HepG2 (cell line): Measurements from ENCODE around the gene RPL37. TPM values are rescaled to one million over a fixed set of nuclear protein-coding genes. Genes with fewer than 3 reads are reported as not detected.
A peak's percentile ranks its signal among the peaks of the same experiment; 100 is the strongest.

Experiments used
- DPF2 ChIP-seq: sonication (generic); formaldehyde crosslinking; IDR thresholded peaks from 2 replicates; pipeline ENCODE4 v1.4.0; 2020; ENCODE audit warnings: mild to moderate bottlenecking, low read depth, missing genetic modification reagents, borderline replicate concordance
- EED ChIP-seq: sonication (generic); formaldehyde crosslinking; IDR thresholded peaks from 2 replicates; pipeline ENCODE4 v1.5.0; 2020; ENCODE audit warnings: mild to moderate bottlenecking, missing genetic modification reagents
- ETV6 ChIP-seq: sonication (generic); formaldehyde crosslinking; conservative IDR thresholded peaks from 2 replicates; pipeline ENCODE4 v1.4.0; 2020; ENCODE audit warnings: missing genetic modification reagents
- GTF3A ChIP-seq: sonication (generic); formaldehyde crosslinking; conservative IDR thresholded peaks from 2 replicates; pipeline ENCODE4 v1.4.0; 2020; ENCODE audit warnings: mild to moderate bottlenecking, missing genetic modification reagents
- HOXA5 ChIP-seq: sonication (generic); formaldehyde crosslinking; IDR thresholded peaks from 2 replicates; pipeline ENCODE4 v1.4.0; 2020; ENCODE audit warnings: missing genetic modification reagents
- NBN ChIP-seq: fragments of 450-650 bp; conservative IDR thresholded peaks from 2 replicates; pipeline ENCODE4 v1.6.1; 2017
- POLR2AphosphoS5 ChIP-seq: IDR thresholded peaks from 2 replicates; pipeline ENCODE4 v1.6.1; 2012; ENCODE audit warnings: low read depth, low read length
- RAD51 ChIP-seq: fragments of 450-650 bp; IDR thresholded peaks from 2 replicates; pipeline ENCODE4 v1.6.1; 2016; ENCODE audit warnings: borderline replicate concordance
- RBM22 ChIP-seq: fragments of 200-400 bp; formaldehyde crosslinking; optimal IDR thresholded peaks from 2 replicates; pipeline ENCODE3; 2017; ENCODE audit warnings: mild to moderate bottlenecking, low read length, moderate library complexity
- REL ChIP-seq: sonication (generic); formaldehyde crosslinking; conservative IDR thresholded peaks from 2 replicates; pipeline ENCODE4 v1.8.0; 2022; ENCODE audit warnings: mild to moderate bottlenecking, missing genetic modification reagents, moderate library complexity
- SOX6 ChIP-seq, 2 experiments: fragments of 450-650 bp in 1 of 2; sonication (generic) in 1 of 2; formaldehyde crosslinking in 1 of 2; IDR thresholded peaks; 2 replicates each; pipeline versions ENCODE4 v1.4.0 to v1.6.1; 2017 to 2020; ENCODE audit warnings: antibody characterized with exemption in 1 of 2, mild to moderate bottlenecking in 1 of 2, missing genetic modification reagents in 1 of 2
- TOPORS ChIP-seq: sonication (generic); formaldehyde crosslinking; IDR thresholded peaks from 2 replicates; pipeline ENCODE4 v1.8.0; 2023; ENCODE audit warnings: mild to moderate bottlenecking, missing genetic modification reagents
- TP53 ChIP-seq: sonication (generic); formaldehyde crosslinking; conservative IDR thresholded peaks from 2 replicates; pipeline ENCODE4 v1.4.0; 2020; ENCODE audit warnings: missing genetic modification reagents
- YEATS2 ChIP-seq: sonication (generic); formaldehyde crosslinking; IDR thresholded peaks from 2 replicates; pipeline ENCODE4 v1.4.0; 2020; ENCODE audit warnings: missing genetic modification reagents, borderline replicate concordance
- ZBTB44 ChIP-seq: sonication (generic); formaldehyde crosslinking; IDR thresholded peaks from 2 replicates; pipeline ENCODE4 v1.4.0; 2020; ENCODE audit warnings: missing genetic modification reagents
- ZFP37 ChIP-seq: sonication (generic); formaldehyde crosslinking; IDR thresholded peaks from 2 replicates; pipeline ENCODE4 v1.4.0; 2020; ENCODE audit warnings: missing genetic modification reagents, borderline replicate concordance
- ZNF30 ChIP-seq: sonication (generic); formaldehyde crosslinking; IDR thresholded peaks from 2 replicates; pipeline ENCODE4 v1.5.0; 2020; ENCODE audit warnings: mild to moderate bottlenecking, missing genetic modification reagents
- ZNF441 ChIP-seq: sonication (generic); formaldehyde crosslinking; IDR thresholded peaks from 2 replicates; pipeline ENCODE4 v1.7.0; 2021; ENCODE audit warnings: missing genetic modification reagents, borderline replicate concordance
- ZNF562 ChIP-seq: sonication (generic); formaldehyde crosslinking; IDR thresholded peaks from 2 replicates; pipeline ENCODE4 v1.8.0; 2022; ENCODE audit warnings: missing genetic modification reagents, borderline replicate concordance
- ZNF709 ChIP-seq: sonication (generic); formaldehyde crosslinking; IDR thresholded peaks from 2 replicates; pipeline ENCODE4 v1.5.0; 2020; ENCODE audit warnings: mild to moderate bottlenecking, missing genetic modification reagents
- ZNF75D ChIP-seq: sonication (generic); formaldehyde crosslinking; IDR thresholded peaks from 2 replicates; pipeline ENCODE4 v1.8.1; 2023; ENCODE audit warnings: missing genetic modification reagents, mild to moderate bottlenecking, borderline replicate concordance
- ZNF768 ChIP-seq: sonication (generic); formaldehyde crosslinking; IDR thresholded peaks from 2 replicates; pipeline ENCODE4 v1.4.0; 2020; ENCODE audit warnings: missing genetic modification reagents
- ZNF780A ChIP-seq: sonication (generic); formaldehyde crosslinking; IDR thresholded peaks from 2 replicates; pipeline ENCODE4 v1.8.0; 2022; ENCODE audit warnings: mild to moderate bottlenecking, missing genetic modification reagents, moderate library complexity
- ZSCAN12 ChIP-seq: sonication (generic); formaldehyde crosslinking; IDR thresholded peaks from 2 replicates; pipeline ENCODE4 v1.9.0; 2021; ENCODE audit warnings: mild to moderate bottlenecking, missing genetic modification reagents
- polyA plus RNA-seq, 8 experiments: library from polyadenylated mRNA; depleted of rRNA in 3 of 8; stranded (reverse) in 7 of 8; unstranded in 1 of 8; fragments of >200 nt; fragmentation: Illumina TruSeq in 4 of 8; extraction: Trizol in 4 of 8; gene quantifications; 2 replicates each; pipeline versions ENCODE4 v1.2.1 to v1.2.3, GENCODE V29; 2011 to 2016; ENCODE audit warnings: low read depth in 4 of 8, missing spikeins in 1 of 8, mixed read lengths in 1 of 8; ENCODE audit not compliant: insufficient read depth in 1 of 8
- total RNA-seq, 5 experiments: library from RNA; depleted of rRNA; stranded (reverse); fragments of >200 nt; fragmentation: Illumina TruSeq; extraction: Trizol; gene quantifications; 2 replicates each; pipeline ENCODE4 v1.2.3, GENCODE V29; 2016; ENCODE audit warnings: low read depth in 1 of 5
- TF ChIP-seq, protein P1 (sequence below), 2 experiments: fragments of 450-650 bp in 1 of 2; sonication (generic) in 1 of 2; formaldehyde crosslinking; IDR thresholded peaks; 2 replicates each; pipeline versions ENCODE4 v1.5.0 to v1.8.0; 2020 to 2022; ENCODE audit warnings: mild to moderate bottlenecking in 1 of 2, missing genetic modification reagents in 1 of 2
- TF ChIP-seq, protein P2 (sequence below): IDR thresholded peaks from 2 replicates; pipeline ENCODE4 v1.6.1; 2012; ENCODE audit warnings: inconsistent platforms
- TF ChIP-seq, protein P3 (sequence below): sonication (generic); IDR thresholded peaks from 2 replicates; pipeline ENCODE4 v1.6.1; 2016; ENCODE audit warnings: low read depth, borderline replicate concordance

The RPL37 gene
- total and polyA plus RNA-seq, 2 of the 13 experiments (the other 11 are each of a cell fraction or from before 2014, with no cell fraction given): 1,981 to 3,367 TPM

DNA sequence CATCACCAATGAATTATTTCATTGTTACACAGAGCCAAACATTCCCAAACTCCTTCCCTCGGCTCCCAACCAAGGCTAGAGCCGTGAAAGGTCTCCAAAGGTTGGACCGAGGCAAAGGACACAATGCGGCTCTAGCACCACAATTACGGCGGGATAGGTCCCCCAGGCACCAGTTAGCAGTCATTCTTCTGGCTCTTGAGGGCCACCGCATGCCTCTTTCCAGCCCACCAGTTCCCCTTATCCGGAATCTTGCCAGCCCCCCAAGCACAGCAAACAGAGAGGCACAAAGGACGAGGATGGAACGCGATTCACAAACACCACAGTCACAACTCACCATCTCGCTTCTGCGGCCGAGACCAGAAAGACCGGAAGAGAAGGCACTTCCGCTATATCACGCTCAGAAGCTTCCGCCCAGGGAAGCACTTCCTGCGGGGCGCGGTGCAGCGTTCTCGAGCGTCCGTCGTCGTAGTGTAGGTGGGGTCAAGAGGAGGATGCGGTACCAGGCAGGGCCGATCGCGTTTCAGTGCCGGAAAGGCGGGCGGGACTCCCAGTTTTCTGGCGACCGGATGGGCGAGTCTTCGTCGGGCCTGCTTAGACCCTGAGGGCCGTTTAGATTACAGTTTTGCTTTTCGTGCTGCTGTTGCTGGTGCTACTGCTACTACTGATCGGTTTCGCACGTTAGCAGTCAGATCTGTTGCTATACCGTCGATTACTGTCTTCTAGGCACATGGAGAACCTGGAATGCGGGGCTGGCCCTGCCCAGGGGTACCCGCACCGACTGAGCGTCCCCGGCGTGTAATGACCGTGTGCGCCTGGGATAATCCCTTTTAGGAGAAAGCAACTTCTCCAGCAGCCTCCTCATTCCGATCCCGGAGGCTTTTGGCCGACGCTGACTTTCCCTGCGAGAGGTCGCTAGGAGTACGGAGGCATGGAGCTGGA lies at the start of gene RPL37 (continued):
- TF ChIP-seq TP53 (CRISPR knock-in tag): peak; percentile 81; the same call in 1 of the 2 replicates
- 0 out of 2 replicates have a peak, but pooled peaks have one; percentile 14 for TF ChIP-seq DPF2 (CRISPR knock-in tag)
- TF ChIP-seq, protein P1, sequence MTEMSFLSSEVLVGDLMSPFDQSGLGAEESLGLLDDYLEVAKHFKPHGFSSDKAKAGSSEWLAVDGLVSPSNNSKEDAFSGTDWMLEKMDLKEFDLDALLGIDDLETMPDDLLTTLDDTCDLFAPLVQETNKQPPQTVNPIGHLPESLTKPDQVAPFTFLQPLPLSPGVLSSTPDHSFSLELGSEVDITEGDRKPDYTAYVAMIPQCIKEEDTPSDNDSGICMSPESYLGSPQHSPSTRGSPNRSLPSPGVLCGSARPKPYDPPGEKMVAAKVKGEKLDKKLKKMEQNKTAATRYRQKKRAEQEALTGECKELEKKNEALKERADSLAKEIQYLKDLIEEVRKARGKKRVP (CRISPR knock-in tag; IDR thresholded peaks at IDR 0.05): peak in 1 of 2 experiments; percentile 80; a peak in 2 of 4 replicates
- TF ChIP-seq ZNF30: peak; percentile 65; the same call in 1 of the 2 replicates
- TF ChIP-seq ZNF562 (CRISPR knock-in tag): no peak; the same call in 1 of the 2 replicates
- peak; percentile 71; the same call in 1 of the 2 replicates for TF ChIP-seq ZFP37 (CRISPR knock-in tag)
- peak; percentile 59 for TF ChIP-seq ZBTB44 (CRISPR knock-in tag)
- TF ChIP-seq ZNF768 (CRISPR knock-in tag): peak; percentile 90
- TF ChIP-seq ZNF441 (CRISPR knock-in tag): peak; percentile 29
- TF ChIP-seq YEATS2 (CRISPR knock-in tag): peak; percentile 100
- TF ChIP-seq ZNF709 (CRISPR knock-in tag): peak; percentile 67; the same call in 1 of the 2 replicates
- no peak for TF ChIP-seq ZNF75D (CRISPR knock-in tag)
- 0 out of 2 replicates have a peak, but pooled peaks have one; percentile 41 for TF ChIP-seq ZNF780A (CRISPR knock-in tag)
- peak; percentile 89; the same call in 1 of the 2 replicates for TF ChIP-seq ETV6 (CRISPR knock-in tag)
- TF ChIP-seq, protein P2, sequence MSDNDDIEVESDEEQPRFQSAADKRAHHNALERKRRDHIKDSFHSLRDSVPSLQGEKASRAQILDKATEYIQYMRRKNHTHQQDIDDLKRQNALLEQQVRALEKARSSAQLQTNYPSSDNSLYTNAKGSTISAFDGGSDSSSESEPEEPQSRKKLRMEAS: peak; percentile 95
- peak; percentile 100 for TF ChIP-seq POLR2AphosphoS5
- no peak for TF ChIP-seq SOX6 (IDR thresholded peaks at IDR 0.05)
- TF ChIP-seq SOX6 (CRISPR knock-in tag; IDR thresholded peaks at IDR 0.05): peak; percentile 89
- 0 out of 2 replicates have a peak, but pooled peaks have one; percentile 24 for TF ChIP-seq REL (CRISPR knock-in tag)
- TF ChIP-seq EED: peak; percentile 96
- TF ChIP-seq TOPORS: no peak
- TF ChIP-seq RAD51: no peak
- TF ChIP-seq, protein P3, sequence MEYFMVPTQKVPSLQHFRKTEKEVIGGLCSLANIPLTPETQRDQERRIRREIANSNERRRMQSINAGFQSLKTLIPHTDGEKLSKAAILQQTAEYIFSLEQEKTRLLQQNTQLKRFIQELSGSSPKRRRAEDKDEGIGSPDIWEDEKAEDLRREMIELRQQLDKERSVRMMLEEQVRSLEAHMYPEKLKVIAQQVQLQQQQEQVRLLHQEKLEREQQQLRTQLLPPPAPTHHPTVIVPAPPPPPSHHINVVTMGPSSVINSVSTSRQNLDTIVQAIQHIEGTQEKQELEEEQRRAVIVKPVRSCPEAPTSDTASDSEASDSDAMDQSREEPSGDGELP: peak; percentile 36; the same call in 1 of the 2 replicates
- TF ChIP-seq ZSCAN12: 0 out of 2 replicates have a peak, but pooled peaks have one; percentile 62
- TF ChIP-seq HOXA5 (CRISPR knock-in tag): peak; percentile 93; the same call in 1 of the 2 replicates
- no peak; the same call in 1 of the 2 replicates for TF ChIP-seq GTF3A
- TF ChIP-seq RBM22: no peak
- no peak for TF ChIP-seq NBN
